ENCODE results near the gene TRAPPC2.

DNA sequence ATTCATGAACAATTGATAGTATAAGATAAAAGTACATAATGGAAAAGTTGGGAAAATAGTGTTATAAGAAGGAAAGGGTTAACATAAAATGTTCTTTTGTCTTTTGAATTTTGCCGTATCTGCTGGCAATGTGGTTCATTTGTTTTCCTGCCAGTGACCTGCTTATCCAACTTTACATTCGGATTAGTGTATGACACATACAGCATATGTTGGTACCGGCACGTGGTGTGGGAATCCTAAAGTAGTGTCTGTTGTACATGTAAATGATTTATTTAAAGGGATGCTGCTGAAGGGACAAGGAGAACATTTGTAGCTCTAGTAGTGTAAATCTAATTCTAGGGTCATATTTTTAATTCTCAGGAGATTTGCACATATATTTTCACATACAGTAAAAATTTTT lies 34.0 kb downstream of the TRAPPC2 start:
- TF ChIP-seq POLR2AphosphoS5 (IDR thresholded peaks at IDR 0.05; ENCODE audit: low read depth, low read length), result no peak
- TF ChIP-seq, protein P1, sequence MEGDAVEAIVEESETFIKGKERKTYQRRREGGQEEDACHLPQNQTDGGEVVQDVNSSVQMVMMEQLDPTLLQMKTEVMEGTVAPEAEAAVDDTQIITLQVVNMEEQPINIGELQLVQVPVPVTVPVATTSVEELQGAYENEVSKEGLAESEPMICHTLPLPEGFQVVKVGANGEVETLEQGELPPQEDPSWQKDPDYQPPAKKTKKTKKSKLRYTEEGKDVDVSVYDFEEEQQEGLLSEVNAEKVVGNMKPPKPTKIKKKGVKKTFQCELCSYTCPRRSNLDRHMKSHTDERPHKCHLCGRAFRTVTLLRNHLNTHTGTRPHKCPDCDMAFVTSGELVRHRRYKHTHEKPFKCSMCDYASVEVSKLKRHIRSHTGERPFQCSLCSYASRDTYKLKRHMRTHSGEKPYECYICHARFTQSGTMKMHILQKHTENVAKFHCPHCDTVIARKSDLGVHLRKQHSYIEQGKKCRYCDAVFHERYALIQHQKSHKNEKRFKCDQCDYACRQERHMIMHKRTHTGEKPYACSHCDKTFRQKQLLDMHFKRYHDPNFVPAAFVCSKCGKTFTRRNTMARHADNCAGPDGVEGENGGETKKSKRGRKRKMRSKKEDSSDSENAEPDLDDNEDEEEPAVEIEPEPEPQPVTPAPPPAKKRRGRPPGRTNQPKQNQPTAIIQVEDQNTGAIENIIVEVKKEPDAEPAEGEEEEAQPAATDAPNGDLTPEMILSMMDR (IDR thresholded peaks at IDR 0.05), result no peak
- TF ChIP-seq, protein P2, sequence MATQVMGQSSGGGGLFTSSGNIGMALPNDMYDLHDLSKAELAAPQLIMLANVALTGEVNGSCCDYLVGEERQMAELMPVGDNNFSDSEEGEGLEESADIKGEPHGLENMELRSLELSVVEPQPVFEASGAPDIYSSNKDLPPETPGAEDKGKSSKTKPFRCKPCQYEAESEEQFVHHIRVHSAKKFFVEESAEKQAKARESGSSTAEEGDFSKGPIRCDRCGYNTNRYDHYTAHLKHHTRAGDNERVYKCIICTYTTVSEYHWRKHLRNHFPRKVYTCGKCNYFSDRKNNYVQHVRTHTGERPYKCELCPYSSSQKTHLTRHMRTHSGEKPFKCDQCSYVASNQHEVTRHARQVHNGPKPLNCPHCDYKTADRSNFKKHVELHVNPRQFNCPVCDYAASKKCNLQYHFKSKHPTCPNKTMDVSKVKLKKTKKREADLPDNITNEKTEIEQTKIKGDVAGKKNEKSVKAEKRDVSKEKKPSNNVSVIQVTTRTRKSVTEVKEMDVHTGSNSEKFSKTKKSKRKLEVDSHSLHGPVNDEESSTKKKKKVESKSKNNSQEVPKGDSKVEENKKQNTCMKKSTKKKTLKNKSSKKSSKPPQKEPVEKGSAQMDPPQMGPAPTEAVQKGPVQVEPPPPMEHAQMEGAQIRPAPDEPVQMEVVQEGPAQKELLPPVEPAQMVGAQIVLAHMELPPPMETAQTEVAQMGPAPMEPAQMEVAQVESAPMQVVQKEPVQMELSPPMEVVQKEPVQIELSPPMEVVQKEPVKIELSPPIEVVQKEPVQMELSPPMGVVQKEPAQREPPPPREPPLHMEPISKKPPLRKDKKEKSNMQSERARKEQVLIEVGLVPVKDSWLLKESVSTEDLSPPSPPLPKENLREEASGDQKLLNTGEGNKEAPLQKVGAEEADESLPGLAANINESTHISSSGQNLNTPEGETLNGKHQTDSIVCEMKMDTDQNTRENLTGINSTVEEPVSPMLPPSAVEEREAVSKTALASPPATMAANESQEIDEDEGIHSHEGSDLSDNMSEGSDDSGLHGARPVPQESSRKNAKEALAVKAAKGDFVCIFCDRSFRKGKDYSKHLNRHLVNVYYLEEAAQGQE (IDR thresholded peaks at IDR 0.05; ENCODE audit: insufficient read depth in 1 of 2, low read depth in 2 of 2, low read length in 1 of 2), result no peak
- no peak for TF ChIP-seq TCF7L2 (IDR thresholded peaks at IDR 0.05; ENCODE audit: low read depth, low read length)

Measured in Panc1 (cell line).